A549 treated with RU486 at 1 μM for 4 hours (cell line): ENCODE data around the gene OR4D11. TPM values are rescaled to one million over a fixed set of nuclear protein-coding genes. Genes with fewer than 3 reads are reported as not detected.

Experiments
- total RNA-seq: library from RNA; stranded (reverse); fragments of 200-300 nt; extraction: Qiagen RNA extraction; gene quantifications from 5 replicates; pipeline ENCODE4 v1.2.3, GENCODE V29; 2022; ENCODE audit warnings: low read depth

OR4D11 gene
- not detected in 5 replicates for total RNA-seq

GRCh38 chr11:59503276-59503675 is at the start of gene OR4D11:
Gene OR4D11 (plus strand): TSS chr11:59503576. CDS start chr11:59503576, 0 bp downstream.

GRCh38 chr11:59456661-59457060 is 46.7 kb upstream of the OR4D11 start, which contains the start of gene OR4D6:
Gene OR4D6 (plus strand): TSS chr11:59456961. CDS start chr11:59456961, 0 bp downstream.

GRCh38 chr11:59473015-59473414 is 30.4 kb upstream of the OR4D11 start, which contains the start of gene OR4D10:
Gene OR4D10 (plus strand): TSS chr11:59473315. CDS start chr11:59477430, 4,115 bp downstream.

DNA sequence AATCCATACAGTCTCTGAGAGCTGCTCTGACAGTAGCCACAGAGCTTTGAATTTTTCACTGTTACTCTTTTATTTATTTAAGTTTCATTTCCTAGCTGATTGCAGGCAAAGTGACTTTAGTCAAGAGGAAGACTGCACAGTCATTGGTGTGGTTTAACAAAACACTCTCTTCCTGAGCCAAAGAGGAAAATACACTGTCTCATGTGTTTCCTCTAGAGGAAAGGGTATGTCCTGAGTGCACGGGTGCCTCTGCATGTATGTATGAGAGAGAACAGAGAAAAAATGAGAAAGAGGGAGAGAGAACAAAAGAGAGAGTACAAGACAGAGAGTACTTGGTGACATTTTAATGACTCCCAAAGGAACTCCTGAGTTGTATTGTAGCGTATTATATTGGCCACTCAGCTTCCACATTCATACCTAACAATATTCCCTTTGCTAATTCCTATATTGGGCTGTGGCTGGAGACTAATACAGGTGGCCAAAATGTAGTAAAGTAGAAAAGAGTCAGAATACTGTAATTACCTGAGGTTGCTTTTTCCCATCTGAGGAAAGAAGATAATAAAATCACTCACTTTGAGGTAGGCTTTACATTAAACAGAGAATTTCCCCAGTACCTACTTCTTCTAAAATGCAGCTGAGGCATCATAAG is 7.7 kb downstream of the OR4D11 start, which contains the start of gene OR4D9:
Gene OR4D9 (plus strand): TSS at position 599 of the 649 bp plus-strand sequence. CDS start 3,374 bp downstream, outside the sequence.

Other genes starting within 250 kb of the OR4D11 start
- not detected in 5 replicates for gene OR5AN1, start 144.7 kb upstream of the OR4D11 start, total RNA-seq
- not detected in 5 replicates for gene OR5A2, start 77.2 kb upstream of the OR4D11 start, total RNA-seq
- not detected in 5 replicates for gene OR5A1, start 67.1 kb upstream of the OR4D11 start, total RNA-seq
- not detected in 5 replicates for gene OR4D6, start 46.6 kb upstream of the OR4D11 start, total RNA-seq
- not detected in 5 replicates for gene OR4D10, start 30.3 kb upstream of the OR4D11 start, total RNA-seq
- gene OR4D9, start 8.0 kb downstream of the OR4D11 start, total RNA-seq, result not detected in 5 replicates
- 26.7 to 29.9 TPM (median 27.4 TPM) in 5 replicates for gene OSBP, start 112.2 kb downstream of the OR4D11 start, total RNA-seq
- gene PATL1, start 165.5 kb downstream of the OR4D11 start, total RNA-seq, result 38.7 to 49.2 TPM (median 47.1 TPM) in 5 replicates
- not detected in 5 replicates for gene OR10V1, start 210.3 kb downstream of the OR4D11 start, total RNA-seq